Measurements from ENCODE around the gene ADRA2C. TPM values are rescaled to one million over a fixed set of nuclear protein-coding genes. Genes with fewer than 3 reads are reported as not detected.

ADRA2C gene
- total RNA-seq, 1 experiment from 2014 or later = 2.9 TPM

DNA sequence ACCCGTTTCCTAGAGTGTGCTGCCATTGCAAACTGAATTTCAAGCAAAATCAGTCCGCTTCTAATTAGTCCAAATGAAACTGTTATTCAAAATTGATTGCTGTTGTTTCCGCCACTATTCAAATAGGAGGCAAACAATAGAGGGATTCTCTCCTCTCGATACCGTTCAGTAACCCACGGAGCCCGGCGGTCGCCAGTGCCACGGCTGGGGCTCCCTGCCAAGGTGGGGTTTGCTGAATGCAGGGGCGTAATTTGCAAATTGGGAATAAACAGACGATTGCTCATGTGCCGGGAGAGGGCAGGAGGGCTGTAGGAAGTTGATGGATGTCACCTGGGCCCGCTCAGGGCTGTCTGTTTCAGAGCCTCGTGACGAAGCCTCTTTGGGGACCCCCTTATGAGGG lies 8.8 kb downstream of the ADRA2C start:
- DNase-seq (ENCODE audit: low read depth) = no peak

DNA sequence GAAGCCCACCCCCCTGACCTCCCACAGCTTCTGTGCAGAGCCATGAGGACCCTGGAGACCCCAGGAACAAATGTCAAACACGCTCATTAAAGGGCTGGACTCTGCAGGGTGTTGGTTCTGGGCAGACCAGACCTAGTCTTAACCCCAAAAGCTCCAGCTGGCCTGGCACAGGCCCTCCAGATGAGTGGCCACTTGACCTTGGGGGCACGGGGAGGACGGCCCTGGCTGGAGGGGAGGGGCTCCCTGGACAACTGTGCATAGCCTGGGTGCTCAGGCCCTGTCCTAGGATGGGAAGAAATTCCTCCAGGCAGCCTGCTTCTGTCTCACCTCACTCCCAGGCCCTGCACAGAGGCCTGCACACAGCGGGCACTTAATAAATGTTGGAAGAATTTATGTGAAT lies 9.4 kb downstream of the ADRA2C start:
- DNase-seq (ENCODE audit: low read depth) = no peak

DNA sequence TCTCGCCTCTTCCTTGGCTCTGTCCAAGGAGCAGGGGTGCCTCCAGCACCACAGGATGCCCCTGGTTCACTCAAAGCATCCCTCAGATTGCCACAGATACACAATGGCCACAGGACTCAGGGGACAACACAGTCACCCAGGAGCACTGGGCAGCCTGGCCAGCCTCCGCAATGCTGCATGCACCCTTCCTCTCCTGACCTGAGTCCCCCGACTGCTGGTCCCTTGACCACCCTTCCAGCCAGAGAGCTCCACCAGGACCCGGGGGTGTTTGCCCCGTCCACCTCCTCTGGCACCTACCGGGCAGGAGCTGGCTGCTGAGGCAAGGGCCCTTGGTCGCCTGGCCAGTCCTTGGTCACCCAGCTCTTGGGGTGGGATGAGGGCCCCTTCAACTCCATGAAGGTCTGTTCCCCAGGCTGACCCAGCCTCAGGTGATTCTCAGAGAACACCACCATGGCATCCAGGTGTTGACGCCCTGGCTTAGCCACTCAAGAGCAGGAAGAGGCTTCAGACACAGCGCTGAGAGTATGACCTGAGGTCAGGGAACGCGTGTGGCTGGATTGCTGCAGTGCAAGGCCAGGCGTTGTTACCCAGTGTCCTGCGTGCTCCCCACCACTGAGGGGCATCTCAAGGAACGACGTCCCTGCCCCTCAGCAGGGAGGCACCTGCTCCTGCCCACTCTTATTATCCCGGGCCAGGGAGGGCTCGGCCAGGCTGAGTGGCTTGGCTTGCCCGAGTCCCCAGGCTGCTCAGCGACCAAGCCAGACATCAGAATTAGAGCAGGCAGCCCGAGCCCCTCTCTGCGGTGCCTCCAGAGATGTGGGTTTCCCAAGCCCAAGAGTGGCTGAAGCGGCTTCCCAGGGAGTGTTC lies 10.2 kb downstream of the ADRA2C start:
- DNase-seq (ENCODE audit: low read depth) = no peak

DNA sequence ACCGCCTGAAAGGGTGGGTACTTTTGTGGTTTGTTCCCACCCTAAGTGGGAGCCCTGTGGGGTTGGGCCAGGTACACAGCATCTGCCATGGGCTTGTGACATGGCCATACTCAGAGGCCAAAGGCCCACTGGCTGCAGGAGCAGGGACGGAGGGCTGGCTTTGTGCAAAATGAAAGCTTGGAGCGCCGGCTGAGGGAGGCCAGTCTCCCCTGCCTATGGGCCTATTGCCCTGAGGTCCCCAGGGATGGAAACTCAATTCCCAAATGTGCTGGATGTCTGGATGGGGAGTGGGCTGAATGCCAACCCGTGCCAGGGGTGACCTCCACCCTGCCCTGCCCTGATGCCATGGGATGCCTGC lies 10.8 kb downstream of the ADRA2C start:
- DNase-seq (ENCODE audit: low read depth) = no peak

DNA sequence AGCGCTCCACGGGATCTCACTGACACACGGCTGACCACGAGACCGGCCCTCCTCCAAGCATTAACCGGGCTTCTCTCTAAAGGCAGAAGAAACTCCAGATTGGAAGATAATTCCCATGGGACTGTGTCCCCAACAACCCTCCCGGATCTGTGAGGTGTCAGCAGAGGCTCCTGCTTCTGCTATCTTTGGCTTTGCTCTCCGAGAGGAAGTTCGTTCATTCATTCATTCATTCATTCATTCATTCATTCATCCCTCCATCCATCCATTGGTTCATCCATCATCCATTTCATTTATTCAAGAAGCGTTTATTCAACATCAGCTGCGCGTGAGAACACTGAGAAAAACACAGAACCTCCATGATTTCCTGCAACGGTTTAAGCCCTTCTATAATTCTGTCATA lies 11.5 kb downstream of the ADRA2C start:
- no peak for DNase-seq (ENCODE audit: low read depth)

DNA sequence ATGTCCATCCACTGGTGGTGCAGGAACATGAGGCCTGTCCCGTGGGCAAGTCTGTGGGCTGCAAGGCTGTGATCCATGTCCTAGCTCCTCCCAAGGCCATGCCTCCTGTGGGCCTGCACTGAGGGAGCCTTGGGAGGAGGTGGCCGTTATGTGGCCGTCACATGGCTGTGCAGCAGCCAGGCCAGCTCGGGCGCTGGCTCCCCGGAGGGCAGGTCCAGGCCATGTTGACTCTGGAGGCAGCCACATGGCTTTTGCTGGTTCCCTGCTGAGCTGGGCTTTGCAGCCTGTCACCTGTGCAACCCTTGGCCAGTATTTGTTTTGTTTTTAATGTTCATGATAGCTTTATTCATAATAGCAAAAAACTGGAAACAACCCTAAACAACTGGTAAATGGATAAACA lies 13.3 kb downstream of the ADRA2C start:
- no peak for DNase-seq (ENCODE audit: low read depth)

DNA sequence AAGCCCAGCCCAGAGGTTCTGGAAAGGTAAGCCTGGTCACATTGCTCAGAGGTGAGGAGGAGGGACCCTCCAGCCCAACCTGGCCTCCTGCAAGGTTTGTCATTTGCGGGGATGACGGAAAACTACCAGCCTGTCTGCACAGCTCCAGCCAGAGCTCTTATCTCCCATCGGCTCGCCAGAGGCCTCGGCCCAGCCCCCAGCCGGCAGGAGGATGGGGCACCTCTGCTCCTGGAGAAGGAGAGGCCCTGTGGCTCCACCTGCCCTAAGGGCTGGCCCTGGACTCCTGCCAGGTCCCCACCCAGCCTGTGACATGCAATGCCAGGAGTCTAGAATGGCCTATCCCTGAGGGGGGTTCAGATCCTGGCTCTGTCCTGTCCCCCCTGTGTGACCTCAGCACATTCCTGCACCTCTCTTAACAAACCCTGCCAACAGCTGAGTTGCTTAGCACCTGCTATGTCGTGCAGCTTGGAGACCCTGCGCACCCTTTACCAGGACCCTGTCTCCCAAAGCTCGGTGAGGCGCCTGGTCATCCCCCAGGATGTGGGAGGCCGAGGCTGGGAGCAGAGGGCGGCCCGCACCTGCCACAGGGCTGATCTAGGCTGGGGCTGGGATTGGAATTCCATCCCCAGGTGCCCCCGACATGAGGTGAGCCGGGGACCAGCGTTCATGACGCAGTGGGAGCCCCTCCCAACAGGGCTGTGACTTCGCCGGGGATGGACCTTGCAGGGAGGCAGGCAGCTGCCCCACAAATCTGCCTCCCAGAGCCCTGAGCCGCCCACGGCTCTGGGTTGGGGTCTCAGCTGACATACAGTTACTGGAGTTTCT lies 14.4 kb downstream of the ADRA2C start:
- no peak for DNase-seq (ENCODE audit: low read depth)

DNA sequence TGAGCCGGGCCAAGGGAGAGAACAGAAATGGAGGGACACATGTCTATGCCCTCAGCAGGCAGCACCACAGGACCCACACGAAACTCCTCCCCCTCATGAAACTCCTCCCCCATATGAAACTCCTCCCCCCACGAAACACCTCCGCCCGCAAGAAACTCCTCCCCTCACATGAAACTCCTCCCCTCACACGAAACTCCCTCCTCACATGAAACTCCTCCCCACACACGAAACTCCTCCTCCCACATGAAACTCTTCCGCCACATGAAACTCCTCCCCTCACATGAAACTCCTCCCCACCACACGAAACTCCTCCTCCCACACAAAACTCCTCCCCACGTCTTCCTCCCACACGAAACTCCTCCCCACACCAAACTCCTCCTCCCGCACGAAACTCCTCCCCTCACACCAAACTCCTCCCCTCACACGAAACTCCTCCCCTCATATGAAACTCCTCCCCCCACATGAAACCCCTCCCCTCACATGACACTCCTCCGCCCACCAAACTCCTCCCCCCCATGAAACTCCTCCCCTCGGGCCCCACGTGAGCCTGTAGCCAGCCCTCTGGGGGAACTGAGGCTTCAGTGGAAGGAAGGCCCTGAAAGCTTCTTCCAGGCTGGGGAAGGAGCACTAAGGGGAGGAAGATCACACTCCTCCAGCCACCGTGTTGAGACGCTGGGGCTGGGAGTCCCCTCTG lies 15.2 kb downstream of the ADRA2C start:
- DNase-seq (ENCODE audit: low read depth) = peak; percentile 5

DNA sequence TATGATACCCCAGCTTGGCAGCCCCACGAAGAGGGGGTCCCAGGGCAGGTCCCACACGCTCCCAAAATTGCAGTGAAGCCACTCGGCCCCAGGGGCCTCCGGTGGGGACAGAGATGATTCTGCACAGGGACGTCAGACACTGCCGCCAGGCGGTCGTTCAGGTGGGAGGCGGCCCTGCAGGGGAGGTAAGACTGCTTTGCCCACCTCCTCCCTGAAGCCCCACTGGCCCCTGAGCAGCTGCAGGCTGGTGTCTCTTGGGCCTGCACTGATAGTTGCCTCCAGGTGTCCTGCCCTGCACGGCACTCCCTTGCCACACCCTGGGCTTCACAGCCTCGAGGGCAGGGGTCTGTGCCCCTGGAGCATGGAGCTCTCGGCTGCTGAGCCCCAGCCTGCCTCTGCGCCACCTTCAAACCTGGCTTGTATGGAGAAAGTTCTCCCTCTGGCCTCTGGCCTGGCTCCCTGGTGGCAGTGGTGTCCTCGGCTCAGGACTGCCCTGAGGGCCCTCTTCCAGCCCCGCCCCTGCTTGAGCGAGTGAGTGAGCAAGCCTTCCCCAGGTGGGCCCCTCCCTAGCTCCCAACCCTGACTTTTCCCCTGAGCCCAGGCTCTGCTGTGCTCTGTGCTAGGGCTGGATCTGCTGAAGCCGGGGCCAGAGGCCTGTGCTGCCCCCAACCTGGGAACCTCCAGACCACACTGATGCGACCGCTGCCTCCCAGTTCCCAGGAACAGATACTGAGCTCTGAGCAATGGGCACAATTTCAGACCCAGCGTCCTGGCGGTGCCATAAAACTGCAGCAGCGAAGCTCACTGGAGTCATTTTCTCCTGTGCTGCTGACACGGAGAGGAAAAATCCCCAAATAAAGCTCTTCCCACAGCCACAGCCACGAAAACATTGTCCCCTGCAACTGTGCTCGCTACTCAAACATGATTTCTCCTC lies 16.1 kb downstream of the ADRA2C start:
- no peak for DNase-seq (ENCODE audit: low read depth)

DNA sequence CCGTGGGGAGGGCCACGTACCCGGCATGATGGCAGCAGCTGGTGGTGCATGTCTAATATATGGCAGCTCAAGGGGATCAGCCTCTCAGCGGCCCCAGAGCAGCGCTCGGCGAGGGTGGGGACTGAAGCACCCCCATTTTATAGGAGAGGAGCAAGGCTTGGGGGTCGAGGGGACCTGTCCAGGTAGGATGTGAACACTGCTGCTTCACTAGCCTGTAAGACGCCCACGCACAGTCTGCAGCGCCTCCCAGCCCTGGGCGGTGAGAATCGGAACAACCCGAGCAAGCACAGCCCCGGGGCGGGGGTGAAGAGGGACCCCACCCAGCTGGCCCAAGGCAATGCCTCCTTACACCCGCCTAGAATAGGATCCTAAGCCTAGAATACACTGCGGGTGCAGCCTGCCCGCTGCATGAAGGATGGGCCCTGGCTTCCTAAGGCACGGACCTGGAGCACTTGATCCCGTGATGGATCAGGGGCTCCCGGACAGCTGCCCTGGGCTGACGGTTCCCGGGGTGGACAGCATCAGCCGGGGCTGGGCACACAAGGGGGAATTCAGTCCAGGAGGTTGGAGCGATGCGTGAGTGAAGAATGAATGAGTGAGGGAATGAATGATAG lies 17.6 kb downstream of the ADRA2C start:
- no peak for DNase-seq (ENCODE audit: low read depth)

DNA sequence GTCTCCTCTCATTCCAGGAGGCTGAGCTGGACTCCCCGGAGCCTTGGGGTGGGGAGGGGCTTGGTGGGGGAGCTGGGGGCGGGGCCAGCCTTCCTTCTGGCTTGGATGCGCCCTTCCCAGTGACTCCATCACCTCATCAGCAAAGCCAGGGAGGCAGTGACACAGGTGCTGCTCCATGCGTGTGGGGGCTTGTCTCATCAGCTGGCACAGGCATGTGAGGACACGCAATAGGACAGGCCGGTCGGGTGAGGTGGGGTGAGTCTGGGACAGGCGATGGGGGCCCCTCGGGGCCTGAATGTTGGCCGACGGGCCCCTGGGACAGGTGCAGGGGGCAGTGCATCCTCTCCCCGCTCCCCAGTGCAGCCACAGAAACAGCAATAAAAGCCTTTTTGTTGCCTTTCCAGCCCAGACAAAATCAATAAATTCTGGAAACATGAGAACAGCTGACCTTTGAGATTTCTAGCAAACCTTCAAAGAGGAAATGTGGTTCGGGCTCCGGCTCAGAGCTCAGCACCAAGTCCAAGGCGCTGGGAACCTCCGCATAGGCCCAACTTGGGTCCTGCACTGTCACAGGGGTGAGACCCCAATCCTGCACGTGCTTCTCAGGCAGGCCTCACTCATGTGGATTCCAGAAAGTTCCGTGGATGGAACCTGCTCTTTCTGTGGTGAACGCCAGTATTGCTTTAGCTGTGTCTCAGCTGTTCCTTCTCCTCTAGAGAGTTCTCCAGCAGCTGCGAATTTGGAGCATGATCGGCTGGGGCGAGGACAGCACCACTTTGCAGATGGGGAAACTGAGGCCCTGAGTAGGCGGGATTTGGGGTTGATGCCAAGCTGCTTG lies 18.5 kb downstream of the ADRA2C start:
- no peak for DNase-seq (ENCODE audit: low read depth)

DNA sequence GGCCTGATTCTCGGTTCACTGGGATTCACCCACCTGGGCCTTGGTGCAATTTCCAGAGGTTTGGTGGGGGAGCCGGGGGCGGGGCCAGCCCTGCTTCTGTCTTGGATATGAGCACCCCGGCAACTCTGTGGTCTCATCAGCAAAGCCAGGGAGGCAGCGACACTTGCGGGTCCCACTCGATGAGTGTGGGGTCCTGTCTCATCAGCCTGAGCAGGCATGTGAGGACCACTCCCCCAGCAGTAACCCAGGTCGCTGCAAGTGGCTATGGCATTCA lies 19.0 kb downstream of the ADRA2C start:
- no peak for DNase-seq (ENCODE audit: low read depth)

DNA sequence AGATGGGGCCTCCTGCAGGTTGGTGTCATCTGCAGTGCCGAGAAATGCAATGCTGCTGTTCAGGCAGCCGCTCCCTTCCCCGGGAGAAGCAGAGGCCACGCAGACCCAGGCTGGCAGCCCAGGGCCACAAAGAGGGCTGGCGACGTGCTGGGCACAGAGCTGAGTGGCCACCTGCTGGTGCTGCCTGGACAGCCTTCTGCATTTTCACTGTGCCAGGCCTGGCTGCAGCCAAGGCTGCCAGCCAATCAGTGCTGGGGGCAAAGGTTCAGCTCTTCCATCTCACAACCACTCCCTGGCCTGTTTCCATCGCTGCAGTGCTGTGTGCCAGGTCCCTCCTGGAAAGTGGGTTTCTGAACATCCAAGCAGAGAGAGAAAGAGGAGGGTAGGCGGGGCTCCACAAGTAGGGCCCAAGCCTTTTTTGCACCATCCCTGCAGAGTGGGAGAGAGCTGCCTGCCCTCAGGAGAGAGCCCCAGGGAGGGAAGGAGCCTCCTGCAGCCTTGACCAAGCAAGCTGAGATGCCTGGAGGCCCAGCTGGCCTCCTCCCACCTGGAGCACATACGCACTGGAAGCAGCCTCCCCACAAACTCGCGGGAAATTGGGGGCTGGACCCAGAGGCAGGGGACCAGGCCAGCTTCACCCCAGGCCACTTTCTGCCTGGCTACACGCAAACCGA lies 20.1 kb downstream of the ADRA2C start:
- peak; percentile 2 for DNase-seq (ENCODE audit: low read depth)

DNA sequence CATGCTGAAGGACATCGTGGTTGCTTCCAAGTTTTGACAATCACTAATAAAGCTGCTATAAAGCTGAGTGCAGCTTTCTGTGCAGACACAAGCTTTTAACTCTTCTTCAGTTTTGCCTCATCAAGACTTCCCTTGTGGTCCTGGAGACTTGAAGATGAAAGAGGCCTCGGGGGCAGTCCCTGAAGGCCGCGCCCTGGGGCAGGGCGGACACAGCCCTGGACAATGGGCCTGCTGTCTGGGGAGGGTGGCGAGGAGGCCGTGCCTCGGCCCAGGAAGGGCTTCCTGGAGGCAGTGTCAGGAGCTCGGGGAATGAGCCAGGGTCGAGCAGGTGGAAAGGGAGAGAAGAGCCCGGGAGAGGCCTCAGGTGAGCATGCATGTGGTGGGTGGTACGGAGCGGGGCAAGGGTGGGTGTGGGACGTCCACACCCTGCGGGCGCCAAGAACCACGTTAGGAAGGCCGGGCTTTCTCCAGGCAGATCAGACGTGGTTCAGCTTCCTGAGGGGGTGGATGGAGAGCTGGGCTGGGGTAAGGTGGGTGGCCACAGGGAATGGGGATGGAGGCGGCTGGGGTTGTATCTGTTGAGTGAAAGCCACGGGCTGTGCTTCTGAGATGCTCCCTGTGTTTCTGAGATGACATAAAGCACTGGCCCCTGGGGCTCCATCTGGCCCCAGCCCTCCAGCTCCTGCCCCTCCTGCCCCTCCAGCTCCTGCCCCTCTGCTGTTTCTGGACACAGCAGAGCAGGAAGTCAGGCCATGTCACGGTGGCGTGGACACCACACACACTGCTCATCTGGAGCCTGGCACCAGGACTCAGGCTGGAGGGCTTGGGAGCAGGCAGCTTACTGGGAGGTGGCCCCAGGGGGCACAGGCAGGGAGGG lies 21.5 kb downstream of the ADRA2C start:
- DNase-seq (ENCODE audit: low read depth) = no peak

DNA sequence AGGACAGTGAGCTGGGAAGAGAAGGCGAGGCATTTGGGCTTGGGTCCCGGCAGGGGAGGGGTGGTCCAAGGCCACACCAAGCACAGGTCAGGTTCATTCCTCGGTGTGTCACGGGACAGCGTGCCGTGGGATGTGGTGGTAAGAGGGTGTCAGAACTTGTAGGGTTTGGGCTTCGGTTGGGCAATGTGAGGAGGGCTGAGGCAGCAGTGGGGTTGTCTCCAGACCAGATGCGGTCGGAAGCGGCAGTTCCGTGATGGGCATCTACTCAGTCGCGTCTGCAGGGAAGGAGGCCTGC lies 22.1 kb downstream of the ADRA2C start:
- DNase-seq (ENCODE audit: low read depth) = no peak

DNA sequence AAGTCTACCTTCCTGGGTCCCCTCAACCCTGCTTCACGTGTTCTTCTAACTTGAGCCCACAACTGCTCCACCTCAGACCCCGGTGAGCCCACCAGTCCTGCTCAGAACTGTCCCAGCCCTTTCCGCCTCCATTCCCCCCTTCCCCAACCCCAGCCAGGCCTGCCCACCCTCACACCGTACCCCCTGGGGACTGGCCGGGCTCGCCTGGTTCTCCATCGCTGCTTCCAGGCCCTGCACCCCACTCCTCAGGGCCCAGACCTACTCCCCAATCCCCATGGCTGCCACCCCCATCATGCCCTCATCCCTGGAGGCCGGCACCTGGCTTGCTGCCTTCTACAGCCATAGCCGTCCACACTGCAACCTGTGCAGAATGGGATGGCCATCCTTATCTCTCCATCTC lies 23.4 kb downstream of the ADRA2C start:
- DNase-seq (ENCODE audit: low read depth) = no peak

DNA sequence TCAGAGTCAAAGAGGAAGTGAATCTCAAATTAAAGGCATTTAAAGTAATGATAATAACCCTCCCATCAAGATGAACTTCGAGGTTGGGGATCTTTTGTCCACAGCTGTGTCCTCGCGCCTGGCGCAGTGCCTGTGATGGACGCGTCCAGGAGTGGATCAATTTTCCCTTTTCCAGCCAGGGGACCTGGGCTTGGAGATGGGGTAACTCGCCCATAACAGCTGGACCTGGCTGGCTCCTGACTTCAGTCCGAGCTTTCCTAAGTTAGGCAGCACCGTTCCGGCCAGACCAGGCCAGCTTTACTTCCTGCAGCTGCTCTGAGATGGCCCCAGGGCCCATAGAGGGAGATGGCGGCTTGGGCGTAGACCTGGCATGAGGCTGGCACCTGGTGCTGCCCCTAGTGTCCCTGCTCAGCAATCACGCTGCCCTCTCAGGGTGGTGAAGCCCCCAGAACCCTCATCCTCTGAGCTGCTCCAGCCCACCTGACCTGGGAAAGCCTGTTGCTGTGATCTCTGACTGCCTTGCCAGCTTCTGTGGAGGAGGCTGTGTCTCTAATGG lies 23.9 kb downstream of the ADRA2C start:
- DNase-seq (ENCODE audit: low read depth) = no peak

DNA sequence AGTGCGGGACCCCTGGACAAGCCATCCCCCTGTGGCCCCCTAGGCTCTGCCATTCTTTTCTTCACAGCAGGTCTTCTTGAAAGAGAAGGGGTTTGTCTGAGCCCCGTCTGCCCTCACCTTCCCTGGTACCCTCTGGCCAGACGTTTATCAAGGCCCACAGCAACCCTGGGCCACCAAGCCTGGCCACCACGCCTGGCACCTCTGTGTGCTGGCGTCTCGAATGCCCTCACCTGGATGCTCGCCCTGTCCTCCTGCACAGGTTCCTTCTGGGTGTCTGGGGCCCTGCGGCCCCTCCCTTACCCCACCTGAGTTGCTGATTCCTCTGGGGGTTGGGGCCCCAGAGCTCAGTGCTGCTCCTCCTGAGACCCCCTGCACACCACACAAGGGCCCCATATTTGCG lies 25.1 kb downstream of the ADRA2C start:
- DNase-seq (ENCODE audit: low read depth) = no peak
